ENCODE measurements around the gene LGALS7B.

Gene LGALS7B

DNA sequence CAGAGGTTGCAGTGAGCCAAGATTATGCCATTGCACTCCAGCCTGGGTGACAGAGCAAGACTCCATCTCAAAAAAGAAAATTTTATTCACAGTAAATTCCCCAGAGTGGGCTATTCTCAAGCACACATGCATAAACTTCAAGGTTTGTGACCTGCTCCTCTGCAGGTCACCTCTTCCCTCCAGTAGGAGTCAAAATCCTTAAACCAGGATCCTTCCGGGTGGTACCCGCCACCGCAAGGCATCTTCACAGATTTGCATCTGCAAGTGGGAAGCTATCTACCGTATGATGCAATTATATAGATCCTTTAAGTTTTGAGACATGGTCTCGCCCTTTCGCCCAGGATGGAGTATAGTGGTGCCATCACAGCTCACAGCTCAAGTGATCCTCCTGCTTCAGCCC is 45.6 kb downstream of the LGALS7B start:
- Histone ChIP-seq H3K4me3 (replicated peaks; ENCODE audit: low read depth, low read length) (no peak overlapping the region), H3K36me3 (ENCODE audit: control insufficient read depth, insufficient read depth, low read length) (peaks cover 33% of the 10 kb centered on the region), H3K27me3 (replicated peaks; ENCODE audit: control insufficient read depth, insufficient read depth, low read length) (no peaks in the 10 kb centered on the region)
- no peak for DNase-seq (ENCODE audit: extremely low read depth, insufficient read length)
- TF ChIP-seq CTCF (IDR thresholded peaks at IDR 0.05; ENCODE audit: insufficient read depth, low read length, poor library complexity, severe bottlenecking) = no peak

- Histone ChIP-seq H3K4me3 (replicated peaks; ENCODE audit: low read depth, low read length) (no peak overlapping the region), H3K36me3 (ENCODE audit: control insufficient read depth, insufficient read depth, low read length) (peaks cover 48% of the 10 kb centered on the region), H3K27me3 (replicated peaks; ENCODE audit: control insufficient read depth, insufficient read depth, low read length) (no peaks in the 10 kb centered on the region)
- DNase-seq (ENCODE audit: extremely low read depth, insufficient read length) = no peak
- TF ChIP-seq CTCF (IDR thresholded peaks at IDR 0.05; ENCODE audit: insufficient read depth, low read length, poor library complexity, severe bottlenecking) = no peak
These were observed 47.4 kb downstream of the LGALS7B start for GRCh38 chr19:38836159-38836982.

- Histone ChIP-seq H3K4me3 (replicated peaks; ENCODE audit: low read depth, low read length) (no peak overlapping the region), H3K36me3 (ENCODE audit: control insufficient read depth, insufficient read depth, low read length) (peaks cover 52% of the 10 kb centered on the region), H3K27me3 (replicated peaks; ENCODE audit: control insufficient read depth, insufficient read depth, low read length) (no peaks in the 10 kb centered on the region)
- TF ChIP-seq CTCF (IDR thresholded peaks at IDR 0.05; ENCODE audit: insufficient read depth, low read length, poor library complexity, severe bottlenecking) = no peak
- DNase-seq (ENCODE audit: extremely low read depth, insufficient read length) = no peak
These were observed 48.1 kb downstream of the LGALS7B start for GRCh38 chr19:38836983-38837626.

GRCh38 chr19:38837656-38838121 is 48.7 kb downstream of the LGALS7B start:
- Histone ChIP-seq H3K4me3 (replicated peaks; ENCODE audit: low read depth, low read length) (no peak overlapping the region), H3K27me3 (replicated peaks; ENCODE audit: control insufficient read depth, insufficient read depth, low read length) (no peaks in the 10 kb centered on the region), H3K36me3 (ENCODE audit: control insufficient read depth, insufficient read depth, low read length) (peaks cover 56% of the 10 kb centered on the region)
- no peak for DNase-seq (ENCODE audit: extremely low read depth, insufficient read length)
- TF ChIP-seq CTCF (IDR thresholded peaks at IDR 0.05; ENCODE audit: insufficient read depth, low read length, poor library complexity, severe bottlenecking) = no peak

DNA sequence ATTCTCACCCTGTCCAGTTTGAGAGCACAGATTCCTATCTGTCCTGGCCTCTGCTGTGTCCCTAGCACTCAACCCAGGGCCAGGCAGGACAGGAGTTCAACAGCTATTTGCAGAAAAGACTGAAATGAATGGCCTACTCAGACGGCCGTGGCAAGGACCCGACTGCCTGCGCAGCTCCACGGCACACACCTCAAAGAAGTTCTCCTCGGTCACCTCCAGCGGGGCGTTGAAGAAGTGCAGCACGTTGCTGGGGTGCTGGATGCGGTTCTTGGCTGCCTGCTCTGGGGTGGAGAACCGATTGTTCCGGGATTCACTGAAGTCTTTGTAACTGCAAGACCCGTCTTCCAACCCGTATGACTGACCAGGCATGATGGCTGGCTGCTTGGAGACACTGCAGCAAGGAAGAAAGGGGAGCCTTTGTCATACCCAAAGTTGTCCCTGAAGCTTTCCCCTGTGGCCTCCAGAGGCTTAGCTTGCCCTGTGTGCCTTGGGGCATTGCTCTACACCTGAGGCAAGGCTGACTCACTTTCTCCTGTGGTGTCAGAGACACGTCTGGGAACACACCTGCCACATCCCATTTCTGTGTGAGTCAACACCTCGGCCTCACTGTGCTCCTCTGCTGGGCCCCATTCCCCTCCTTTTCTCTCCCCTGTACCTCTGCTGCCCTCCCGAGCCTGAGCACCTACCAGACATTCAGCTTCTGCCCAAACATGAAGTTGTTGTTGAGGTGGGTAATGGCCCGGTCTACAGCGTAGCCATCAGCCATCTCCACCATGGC is 49.4 kb downstream of the LGALS7B start:
- H3K36me3 ChIP-seq (ENCODE audit: control insufficient read depth, insufficient read depth, low read length) = peaks cover 63% of the 10 kb centered on the region
- H3K27me3 ChIP-seq (replicated peaks; ENCODE audit: control insufficient read depth, insufficient read depth, low read length) = no peaks in the 10 kb centered on the region
- H3K4me3 ChIP-seq (replicated peaks; ENCODE audit: low read depth, low read length) = no peak overlapping the region
- no peak for TF ChIP-seq CTCF (IDR thresholded peaks at IDR 0.05; ENCODE audit: insufficient read depth, low read length, poor library complexity, severe bottlenecking)
- DNase-seq (ENCODE audit: extremely low read depth, insufficient read length) = no peak
